SU-DHL-6 (cell line): ENCODE data around the gene PPP2R1A.

Source experiments
- H2AFZ ChIP-seq: fragments of 200-600 bp; sonication (generic); 2 replicates; pipeline ENCODE4 v1.6.1; 2014; ENCODE audit warnings: low read depth, mild to moderate bottlenecking, moderate library complexity, mixed read lengths, antibody characterized with exemption, low read length; ENCODE audit not compliant: severe bottlenecking
- H3F3A ChIP-seq: fragments of 200-600 bp; shearing (Covaris generic); 2 replicates; pipeline ENCODE4 v1.6.0; 2016; ENCODE audit warnings: antibody characterized with exemption, mild to moderate bottlenecking; ENCODE audit not compliant: insufficient read depth
- H3K27ac ChIP-seq: fragments of 200-600 bp; sonication (generic); 2 replicates; pipeline ENCODE4 v1.5.1; 2016; ENCODE audit warnings: low read depth, mild to moderate bottlenecking, low read length, moderate library complexity, mixed read lengths
- H3K27me3 ChIP-seq: fragments of 200-600 bp; sonication (generic), shearing (Covaris generic); 2 replicates; pipeline ENCODE4 v1.6.0; 2014; ENCODE audit warnings: mild to moderate bottlenecking, low read length
- H3K36me3 ChIP-seq: fragments of 200-600 bp; sonication (generic); 2 replicates; pipeline ENCODE4 v1.6.1; 2014; ENCODE audit warnings: mild to moderate bottlenecking, low read length, mixed read lengths
- H3K4me2 ChIP-seq: fragments of 300-600, 200-600 bp; shearing (Covaris generic), sonication (generic); 2 replicates; pipeline ENCODE4 v1.6.0; 2014; ENCODE audit warnings: low read length, low read depth, mild to moderate bottlenecking; ENCODE audit not compliant: poor library complexity, severe bottlenecking
- H3K4me3 ChIP-seq: fragments of 200-600 bp; sonication (generic); 2 replicates; pipeline ENCODE4 v1.5.1; 2014; ENCODE audit warnings: antibody characterized with exemption, low read length, mild to moderate bottlenecking, mixed read lengths; ENCODE audit not compliant: insufficient read depth, poor library complexity, severe bottlenecking
- H3K79me2 ChIP-seq: fragments of 200-600 bp; sonication (generic); 2 replicates; pipeline ENCODE4 v1.6.1; 2014; ENCODE audit warnings: mild to moderate bottlenecking, low read length, moderate library complexity; ENCODE audit not compliant: insufficient read depth
- H3K9ac ChIP-seq: fragments of 200-600 bp; sonication (generic); 2 replicates; pipeline ENCODE4 v1.7.0; 2014; ENCODE audit warnings: mild to moderate bottlenecking, low read length
- H3K9me2 ChIP-seq: fragments of 200-600 bp; sonication (generic); replicated peaks from 2 replicates; pipeline ENCODE4 v1.6.1; 2014; ENCODE audit warnings: low read length; ENCODE audit not compliant: insufficient read depth
- H3K9me3 ChIP-seq: fragments of 200-600 bp; sonication (generic); 2 replicates; pipeline ENCODE4 v1.6.1; 2014; ENCODE audit warnings: low read length, mixed read lengths; ENCODE audit not compliant: insufficient read depth
- H4K20me1 ChIP-seq: fragments of 200-600 bp; sonication (generic); 2 replicates; pipeline ENCODE4 v1.6.1; 2014; ENCODE audit warnings: low read depth, mild to moderate bottlenecking, antibody characterized with exemption, low read length, moderate library complexity, mixed read lengths
- CTCF ChIP-seq: fragments of 200-600 bp; sonication (generic); IDR thresholded peaks from one replicate; pipeline ENCODE4 v1.5.1; 2017; ENCODE audit warnings: antibody characterized with exemption, mild to moderate bottlenecking, low read length, moderate library complexity; ENCODE audit not compliant: insufficient read depth, poor library complexity, severe bottlenecking
- EZH2phosphoT487 ChIP-seq: fragments of 200-600 bp; sonication (generic), shearing (Covaris generic); conservative IDR thresholded peaks from 2 replicates; pipeline ENCODE4 v1.6.1; 2018; ENCODE audit warnings: mild to moderate bottlenecking, antibody characterized with exemption, low read length, moderate library complexity, mixed read lengths

The PPP2R1A gene

GRCh38 chr19:52227196-52227940 lies 37.5 kb downstream of the PPP2R1A start:
- Histone ChIP-seq H3K27ac (no peak overlapping the region), H3K9me3 (no peaks in the 10 kb centered on the region), H3K4me3 (no peak overlapping the region), H3K4me2 (no peak overlapping the region), H3K9ac (no peak overlapping the region), H3K79me2 (no peaks in the 10 kb centered on the region), H2AFZ (no peak overlapping the region), H3K27me3 (no peaks in the 10 kb centered on the region), H3F3A (no peaks in the 10 kb centered on the region), H4K20me1 (no peaks in the 10 kb centered on the region), H3K36me3 (peaks cover 13% of the 10 kb centered on the region; the same call in 1 of the 2 replicates), H3K9me2 (no peaks in the 10 kb centered on the region)
- no peak for TF ChIP-seq CTCF
- no peak for TF ChIP-seq EZH2phosphoT487

- TF ChIP-seq CTCF (no peak), EZH2phosphoT487 (no peak)
- H3K9me3 ChIP-seq: no peaks in the 10 kb centered on the region
These were observed 38.1 kb downstream of the PPP2R1A start for GRCh38 chr19:52227980-52228379.

GRCh38 chr19:52229524-52229923 lies 39.7 kb downstream of the PPP2R1A start:
- no peaks in the 10 kb centered on the region for H3K9me3 ChIP-seq
- no peaks in the 10 kb centered on the region for H3F3A ChIP-seq
- no peaks in the 10 kb centered on the region for H3K27me3 ChIP-seq
- H3K4me3 ChIP-seq: no peak overlapping the region
- H4K20me1 ChIP-seq: no peaks in the 10 kb centered on the region
- no peaks in the 10 kb centered on the region for H3K36me3 ChIP-seq
- no peaks in the 10 kb centered on the region for H3K79me2 ChIP-seq
- H3K27ac ChIP-seq: no peak overlapping the region
- no peak overlapping the region for H2AFZ ChIP-seq
- no peak overlapping the region for H3K4me2 ChIP-seq
- no peaks in the 10 kb centered on the region for H3K9me2 ChIP-seq
- TF ChIP-seq CTCF (no peak), EZH2phosphoT487 (no peak)
- no peak overlapping the region for H3K9ac ChIP-seq

More at GRCh38 chr19:52227980-52228379, 38.1 kb downstream of the PPP2R1A start:
- no peaks in the 10 kb centered on the region for H4K20me1 ChIP-seq
- H3K27me3 ChIP-seq: no peaks in the 10 kb centered on the region
- H3K4me2 ChIP-seq: no peak overlapping the region
- H3K4me3 ChIP-seq: no peak overlapping the region
- H3F3A ChIP-seq: no peaks in the 10 kb centered on the region
- H3K9ac ChIP-seq: no peak overlapping the region
- no peaks in the 10 kb centered on the region for H3K9me2 ChIP-seq
- H2AFZ ChIP-seq: no peak overlapping the region
- peaks cover 8% of the 10 kb centered on the region; the same call in 1 of the 2 replicates for H3K36me3 ChIP-seq
- H3K79me2 ChIP-seq: no peaks in the 10 kb centered on the region
- H3K27ac ChIP-seq: no peak overlapping the region
